Measurements from ENCODE around the gene ERMP1. TPM values are rescaled to one million over a fixed set of nuclear protein-coding genes. Genes with fewer than 3 reads are reported as not detected.

The ERMP1 gene
- polyA plus RNA-seq, 1 experiment = 6.1 TPM

DNA sequence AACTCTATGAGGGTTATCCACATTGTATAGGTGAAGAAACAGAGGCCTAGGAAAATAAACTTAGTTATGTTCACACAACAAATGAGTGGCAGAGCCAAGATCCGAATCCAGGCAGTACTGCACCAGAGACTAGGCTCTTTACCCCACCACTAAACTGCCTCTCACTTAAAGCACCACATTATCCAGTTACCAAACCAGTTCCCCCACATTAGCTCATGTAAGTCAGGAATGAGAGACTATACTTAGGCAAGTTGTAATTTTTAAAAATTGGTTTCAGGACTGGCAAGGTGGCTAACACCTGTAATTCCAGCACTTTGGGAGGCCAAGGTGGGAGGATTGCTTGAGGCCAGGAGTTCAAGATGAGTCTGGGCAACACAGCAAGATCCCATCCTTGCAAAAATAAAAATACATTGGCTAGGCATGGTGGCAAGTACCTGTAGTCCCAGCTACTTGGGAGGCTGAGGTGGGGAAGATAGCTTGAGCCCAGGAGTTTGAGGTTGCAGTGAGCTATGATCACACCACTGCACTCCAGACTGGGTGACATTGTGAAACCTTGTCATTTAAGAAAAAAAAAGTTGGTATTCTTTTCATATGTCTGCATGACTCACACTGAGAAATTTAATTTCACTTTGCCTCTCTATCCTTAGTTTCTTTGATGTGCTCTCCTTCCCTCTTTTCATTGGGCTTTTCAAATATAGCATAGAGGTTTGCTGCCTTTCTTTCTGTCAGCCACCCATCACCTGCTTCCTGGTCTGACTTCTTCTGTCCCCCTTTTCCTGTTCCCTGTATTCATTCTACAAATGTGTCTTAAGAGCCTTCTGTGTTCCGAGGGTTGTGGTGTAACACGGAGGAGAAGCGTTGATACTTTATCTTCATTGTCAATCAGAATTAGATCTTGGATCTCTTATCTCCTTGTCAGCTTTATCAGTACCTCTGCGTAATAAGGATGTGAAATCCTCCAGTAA lies 64.7 kb downstream of the ERMP1 start:
- Histone ChIP-seq H3K9me3 (ENCODE audit: control insufficient read depth, insufficient read depth, low read length) (no peaks in the 10 kb centered on the region), H3K27me3 (ENCODE audit: control insufficient read depth, insufficient read depth, low read length) (no peaks in the 10 kb centered on the region), H3K27ac (ENCODE audit: low read depth, low read length) (no peak overlapping the region), H3K4me3 (ENCODE audit: low read depth, low read length) (no peak overlapping the region)
- ChIA-PET POLR2A (no interaction called here), CTCF (no interaction called here)
- DNase-seq (ENCODE audit: low read depth, low spot score) = no peak
- TF ChIP-seq, protein P1, sequence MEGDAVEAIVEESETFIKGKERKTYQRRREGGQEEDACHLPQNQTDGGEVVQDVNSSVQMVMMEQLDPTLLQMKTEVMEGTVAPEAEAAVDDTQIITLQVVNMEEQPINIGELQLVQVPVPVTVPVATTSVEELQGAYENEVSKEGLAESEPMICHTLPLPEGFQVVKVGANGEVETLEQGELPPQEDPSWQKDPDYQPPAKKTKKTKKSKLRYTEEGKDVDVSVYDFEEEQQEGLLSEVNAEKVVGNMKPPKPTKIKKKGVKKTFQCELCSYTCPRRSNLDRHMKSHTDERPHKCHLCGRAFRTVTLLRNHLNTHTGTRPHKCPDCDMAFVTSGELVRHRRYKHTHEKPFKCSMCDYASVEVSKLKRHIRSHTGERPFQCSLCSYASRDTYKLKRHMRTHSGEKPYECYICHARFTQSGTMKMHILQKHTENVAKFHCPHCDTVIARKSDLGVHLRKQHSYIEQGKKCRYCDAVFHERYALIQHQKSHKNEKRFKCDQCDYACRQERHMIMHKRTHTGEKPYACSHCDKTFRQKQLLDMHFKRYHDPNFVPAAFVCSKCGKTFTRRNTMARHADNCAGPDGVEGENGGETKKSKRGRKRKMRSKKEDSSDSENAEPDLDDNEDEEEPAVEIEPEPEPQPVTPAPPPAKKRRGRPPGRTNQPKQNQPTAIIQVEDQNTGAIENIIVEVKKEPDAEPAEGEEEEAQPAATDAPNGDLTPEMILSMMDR (IDR thresholded peaks at IDR 0.05; ENCODE audit: low read depth, low read length) = no peak

DNA sequence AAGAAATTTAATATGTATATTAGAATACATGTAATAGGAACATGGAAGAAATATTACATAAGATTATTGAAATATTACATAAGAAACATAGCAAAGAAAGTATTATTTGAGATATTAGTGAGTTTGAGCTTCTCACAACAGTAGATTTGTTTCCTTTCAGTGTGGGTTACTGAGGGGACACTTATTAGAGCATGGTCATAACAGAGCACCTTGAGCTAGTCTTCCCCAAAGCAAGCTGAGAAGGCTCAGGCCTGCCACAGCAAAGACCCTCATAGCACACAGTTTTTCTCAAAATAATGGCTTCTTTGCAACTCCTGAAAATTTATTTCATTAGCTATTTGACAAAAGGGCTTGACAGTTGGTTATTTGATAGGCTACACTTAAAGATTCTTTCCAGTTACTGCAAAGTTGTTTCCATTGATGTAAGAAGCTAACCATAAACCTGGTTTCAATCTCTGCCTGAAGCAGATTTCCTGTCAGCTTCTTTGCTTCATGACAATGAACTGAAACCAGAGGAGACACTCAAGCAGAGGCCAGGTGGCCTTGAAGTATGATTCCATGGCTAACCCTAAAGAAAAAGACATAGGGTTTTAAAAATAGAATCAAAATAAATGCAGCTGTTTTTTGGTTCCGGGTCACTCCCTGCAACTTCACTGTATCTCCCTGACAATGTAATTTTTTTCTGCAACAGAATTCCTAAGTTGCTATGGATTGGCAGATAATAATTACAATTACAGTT lies 68.6 kb downstream of the ERMP1 start:
- H3K4me3 ChIP-seq (ENCODE audit: low read depth, low read length) = no peak overlapping the region
- no peak for DNase-seq (ENCODE audit: low read depth, low spot score)
- POLR2A ChIA-PET = no interaction called here
- CTCF ChIA-PET = no interaction called here
- TF ChIP-seq, protein P1 (IDR thresholded peaks at IDR 0.05; ENCODE audit: low read depth, low read length) = no peak
- H3K27ac ChIP-seq (ENCODE audit: low read depth, low read length) = no peak overlapping the region
- H3K9me3 ChIP-seq (ENCODE audit: control insufficient read depth, insufficient read depth, low read length) = no peaks in the 10 kb centered on the region
- no peaks in the 10 kb centered on the region for H3K27me3 ChIP-seq (ENCODE audit: control insufficient read depth, insufficient read depth, low read length)

DNA sequence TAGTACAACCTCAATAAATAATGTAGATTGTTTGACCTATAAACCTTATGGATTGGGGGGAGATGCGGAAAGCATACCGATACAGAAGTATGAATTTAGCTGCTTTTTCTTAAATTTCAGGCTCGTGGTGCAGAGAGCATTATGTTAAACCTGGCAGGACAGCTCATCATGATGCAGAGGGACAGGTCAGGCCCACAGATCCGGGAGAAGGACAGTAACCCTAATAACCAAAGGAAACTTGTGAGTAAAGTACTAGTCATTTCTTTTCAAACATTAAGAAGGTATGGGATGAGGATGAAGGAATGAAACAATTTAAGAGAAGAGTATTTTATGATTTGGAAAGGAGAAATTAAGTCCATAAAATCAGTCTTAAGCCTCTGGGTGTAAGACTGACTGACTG lies 70.5 kb downstream of the ERMP1 start:
- TF ChIP-seq, protein P1 (IDR thresholded peaks at IDR 0.05; ENCODE audit: low read depth, low read length) = no peak
- Histone ChIP-seq H3K4me3 (ENCODE audit: low read depth, low read length) (no peak overlapping the region), H3K27me3 (ENCODE audit: control insufficient read depth, insufficient read depth, low read length) (no peaks in the 10 kb centered on the region), H3K9me3 (ENCODE audit: control insufficient read depth, insufficient read depth, low read length) (no peaks in the 10 kb centered on the region), H3K27ac (ENCODE audit: low read depth, low read length) (no peak overlapping the region)
- ChIA-PET CTCF (interaction anchor here (1.1 kb wide), 1 partner anchor 10 kb away, joined by 4 read pairs; no protein-coding TSS in a partner anchor), POLR2A (no interaction called here)
- no peak for DNase-seq (ENCODE audit: low read depth, low spot score)

DNA sequence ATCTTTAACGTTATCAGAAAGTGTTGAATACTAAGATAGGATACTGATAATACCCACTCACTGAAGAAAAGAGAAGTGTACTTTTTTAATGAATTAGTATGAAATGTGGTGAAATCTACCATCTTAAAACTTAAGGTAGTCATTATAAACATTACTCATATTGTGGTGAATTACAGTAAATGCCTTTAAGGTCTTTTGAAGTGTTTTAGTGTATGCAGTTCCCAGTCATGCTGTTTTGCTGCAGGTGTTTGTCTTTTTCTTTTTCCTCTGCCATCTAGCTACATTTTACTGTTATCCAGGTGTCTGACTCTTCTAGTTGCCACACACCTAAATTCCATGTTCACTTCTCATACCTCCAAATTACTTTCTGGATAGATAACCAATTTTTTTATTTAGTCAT lies 72.6 kb downstream of the ERMP1 start:
- no peak for DNase-seq (ENCODE audit: low read depth, low spot score)
- CTCF ChIA-PET = interaction anchor here (0.6 kb wide), 1 partner anchor 255 kb away, joined by 3 read pairs; the partner anchor contains the start of gene RANBP6
- TF ChIP-seq, protein P1 (IDR thresholded peaks at IDR 0.05; ENCODE audit: low read depth, low read length) = no peak
- H3K27me3 ChIP-seq (ENCODE audit: control insufficient read depth, insufficient read depth, low read length) = no peaks in the 10 kb centered on the region
- POLR2A ChIA-PET = interaction anchor here (0.7 kb wide), 1 partner anchor 617 kb away, joined by 4 read pairs; no protein-coding TSS in a partner anchor
- no peak overlapping the region for H3K4me3 ChIP-seq (ENCODE audit: low read depth, low read length)
- no peak overlapping the region for H3K27ac ChIP-seq (ENCODE audit: low read depth, low read length)
- H3K9me3 ChIP-seq (ENCODE audit: control insufficient read depth, insufficient read depth, low read length) = no peaks in the 10 kb centered on the region
